ENCODE measurements around the gene VSTM2B.

VSTM2B gene

DNA sequence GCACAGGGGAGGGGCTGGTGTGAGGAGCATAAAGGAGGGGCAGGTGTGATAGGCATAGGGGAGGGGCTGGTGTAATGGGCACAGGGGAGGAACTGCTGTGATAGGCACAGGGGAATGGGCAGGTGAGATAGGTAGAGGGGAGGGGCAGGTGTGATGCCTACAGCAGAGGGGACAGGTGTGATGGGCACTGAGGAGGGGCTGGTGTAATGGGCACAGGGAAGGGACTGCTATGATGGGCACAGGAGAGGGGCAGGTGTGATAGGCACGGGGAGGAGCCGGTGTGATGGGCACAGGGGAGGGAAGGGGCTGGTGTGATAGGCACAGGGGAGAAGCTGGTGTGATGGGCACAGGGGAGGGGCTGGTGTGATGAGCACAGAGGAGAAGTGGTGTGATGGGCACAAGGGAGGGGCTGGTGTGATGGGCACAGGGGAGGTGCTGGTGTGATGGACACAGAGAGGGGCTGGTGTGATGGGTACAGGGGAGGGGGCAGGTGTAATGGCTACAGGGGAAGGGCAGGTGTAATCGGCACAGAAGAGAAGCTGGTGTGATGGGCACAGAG lies 40.8 kb downstream of the VSTM2B start:
- no peak for DNase-seq (ENCODE audit: low read depth)

DNA sequence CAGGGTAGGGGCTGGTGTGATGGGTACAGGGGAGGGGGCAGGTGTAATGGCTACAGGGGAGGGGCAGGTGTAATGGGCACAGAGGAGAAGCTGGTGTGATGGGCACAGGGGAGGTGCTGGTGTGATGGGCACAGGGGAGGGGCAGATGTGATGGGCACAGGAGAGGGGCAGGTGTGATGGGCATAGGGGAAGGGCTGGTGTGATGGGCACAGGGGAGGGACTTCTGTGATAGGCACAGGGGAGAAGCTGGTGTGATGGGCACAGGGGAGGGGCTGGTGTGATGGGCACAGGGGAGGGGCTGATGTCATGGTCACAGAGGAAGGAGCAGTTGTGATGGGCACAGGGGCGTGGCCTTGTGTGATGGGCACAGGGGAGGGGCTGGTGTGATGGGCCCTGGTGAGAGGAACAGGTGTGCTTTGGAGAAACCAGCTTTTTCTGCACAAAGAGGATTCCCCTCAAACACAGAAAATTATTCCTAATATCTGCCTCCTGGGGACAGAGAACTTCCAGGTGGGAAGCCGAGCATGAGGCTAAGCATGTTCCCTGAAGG lies 41.6 kb downstream of the VSTM2B start:
- DNase-seq (ENCODE audit: low read depth), result no peak

DNA sequence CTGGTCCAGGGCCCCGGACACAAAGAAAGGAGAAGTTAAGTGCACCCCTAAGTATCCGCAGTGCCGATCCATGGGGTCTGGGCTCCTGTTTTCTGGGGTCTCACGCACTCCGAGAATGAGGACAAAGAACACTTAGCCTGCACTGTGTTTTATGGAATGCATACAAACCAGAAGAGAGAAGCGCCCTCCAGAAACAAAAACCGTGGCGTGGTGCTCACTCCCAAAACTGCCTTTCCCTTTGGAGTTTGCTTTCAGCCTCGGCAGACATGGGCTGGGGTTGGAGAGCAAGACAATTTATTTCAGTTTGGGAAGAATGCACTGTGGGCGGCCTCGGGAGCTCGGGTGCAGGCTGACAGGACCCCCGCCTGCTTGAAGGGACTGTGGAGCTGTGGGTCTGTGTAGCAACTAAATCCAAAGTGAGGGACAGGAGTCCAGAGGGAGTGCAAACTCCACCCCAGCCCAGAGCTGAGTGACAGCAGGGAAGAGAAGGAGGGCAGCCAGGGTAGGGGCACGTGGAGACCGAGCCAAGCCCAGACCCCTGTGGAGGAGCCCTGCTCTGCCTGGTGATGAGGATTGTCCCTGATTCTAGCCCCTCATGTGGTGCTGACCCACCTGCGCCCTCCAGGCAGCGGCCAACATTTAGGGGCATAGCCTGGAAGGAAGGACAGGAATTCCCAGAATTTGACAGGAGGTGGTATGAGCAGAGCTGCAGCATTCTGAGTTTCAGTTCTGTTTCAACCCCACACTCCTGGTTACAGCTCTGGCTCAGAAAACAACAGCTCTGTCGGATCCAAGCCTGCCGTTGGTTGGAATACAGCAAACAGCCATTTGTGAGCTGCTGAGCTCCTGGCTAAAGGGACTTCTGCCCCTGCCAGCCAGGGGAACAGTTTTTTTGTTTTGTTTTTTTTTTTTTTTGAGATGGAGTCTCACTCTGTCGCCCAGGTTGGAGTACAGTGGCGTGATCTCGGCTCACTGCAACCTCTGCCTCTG lies 42.5 kb downstream of the VSTM2B start:
- DNase-seq (ENCODE audit: low read depth), result no peak

DNA sequence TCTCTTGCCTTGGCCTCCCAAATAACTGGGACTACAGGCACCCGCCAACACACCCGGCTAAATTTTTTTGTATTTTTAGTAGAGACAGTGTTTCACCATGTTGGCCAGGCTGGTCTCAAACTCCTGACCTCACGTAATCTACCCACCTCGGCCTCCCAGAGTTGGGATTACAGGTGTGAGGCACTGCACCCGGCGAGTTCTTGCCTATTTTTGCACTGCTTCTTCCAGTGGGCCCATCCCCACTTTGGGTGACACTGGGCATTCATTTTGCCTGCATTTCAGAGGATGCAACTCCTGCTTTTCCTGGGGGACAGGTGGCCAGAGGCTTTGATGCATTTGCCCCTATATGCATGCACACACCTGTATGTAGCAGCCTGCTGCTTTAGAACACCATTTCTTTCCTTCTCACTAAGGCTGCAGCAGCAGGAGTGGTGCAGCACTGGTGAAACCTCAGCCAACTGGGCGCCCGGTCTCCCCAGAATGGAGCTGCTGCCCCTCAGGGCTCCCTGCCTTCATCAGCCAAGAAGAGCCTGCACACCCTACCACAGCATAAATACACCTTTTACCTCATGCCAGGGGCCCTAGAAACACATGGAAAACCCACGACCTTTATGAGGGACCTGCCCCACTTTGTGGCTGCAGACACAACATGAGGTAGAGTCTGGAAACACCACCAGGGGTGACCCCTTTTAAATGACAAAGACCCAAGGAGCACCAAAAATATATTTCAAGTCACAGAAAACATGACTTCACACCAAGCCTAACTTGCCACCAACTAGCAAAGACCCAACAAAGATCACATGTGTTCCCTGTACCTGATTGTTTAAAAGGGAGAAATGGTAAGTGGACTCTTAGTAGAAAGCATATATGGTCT lies 43.5 kb downstream of the VSTM2B start:
- no peak for DNase-seq (ENCODE audit: low read depth)

DNA sequence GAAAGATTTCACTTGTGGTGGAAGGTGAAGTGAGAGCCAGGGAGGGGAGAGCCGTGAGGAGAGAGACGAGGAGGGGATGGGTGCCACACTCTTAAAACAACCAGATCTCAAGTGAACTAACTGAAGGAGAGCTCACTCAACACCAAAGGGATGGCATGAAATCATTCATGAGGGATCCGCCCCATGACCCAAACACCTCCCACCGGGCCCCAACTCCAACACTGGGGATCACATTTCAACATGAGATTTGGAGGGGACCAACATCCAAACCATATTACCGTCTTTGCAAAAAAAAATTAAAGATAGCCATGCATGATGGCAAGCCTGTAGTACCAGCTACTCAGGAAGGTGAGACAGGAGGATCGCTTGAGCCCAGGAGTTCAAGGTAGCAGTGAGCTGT lies 45.4 kb downstream of the VSTM2B start:
- DNase-seq (ENCODE audit: low read depth), result no peak

DNA sequence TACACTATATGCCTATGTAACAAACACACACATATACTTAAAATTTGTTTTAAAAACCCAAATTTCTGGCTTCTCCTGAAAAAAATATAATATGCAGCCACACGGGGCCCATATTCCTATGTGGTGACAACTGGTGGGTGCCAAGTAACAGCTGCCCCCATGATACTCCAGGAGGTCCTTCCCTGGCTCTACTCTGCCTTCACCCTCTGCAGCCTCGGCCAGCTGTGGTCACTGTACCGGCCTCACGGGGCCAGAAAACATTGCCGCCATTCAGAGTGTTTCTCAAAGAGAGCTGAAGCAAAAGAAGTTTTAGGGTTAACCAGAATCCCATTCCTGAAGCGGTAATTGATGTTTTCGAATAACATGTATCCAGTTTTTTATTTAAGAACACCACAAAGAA lies 47.7 kb downstream of the VSTM2B start:
- no peak for DNase-seq (ENCODE audit: low read depth)

DNA sequence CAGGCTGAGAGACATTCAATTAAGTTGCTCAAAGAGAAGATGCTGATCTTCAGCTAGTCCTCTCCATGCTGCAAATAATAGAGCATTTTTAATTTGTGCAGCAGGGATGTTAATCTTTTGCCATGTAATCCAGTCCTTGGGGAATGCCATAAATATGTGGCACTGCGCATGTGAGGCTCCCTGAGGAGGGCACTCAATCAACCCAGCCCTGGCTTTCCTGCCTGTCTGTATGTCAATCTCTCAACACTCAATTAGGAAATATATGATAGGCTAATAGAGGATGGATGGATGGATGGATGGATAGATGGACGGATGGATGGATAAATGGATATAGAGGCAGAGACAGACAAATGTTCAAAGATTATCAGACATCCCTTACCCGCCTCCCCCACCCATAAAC lies 48.7 kb downstream of the VSTM2B start:
- no peak for DNase-seq (ENCODE audit: low read depth)

DNA sequence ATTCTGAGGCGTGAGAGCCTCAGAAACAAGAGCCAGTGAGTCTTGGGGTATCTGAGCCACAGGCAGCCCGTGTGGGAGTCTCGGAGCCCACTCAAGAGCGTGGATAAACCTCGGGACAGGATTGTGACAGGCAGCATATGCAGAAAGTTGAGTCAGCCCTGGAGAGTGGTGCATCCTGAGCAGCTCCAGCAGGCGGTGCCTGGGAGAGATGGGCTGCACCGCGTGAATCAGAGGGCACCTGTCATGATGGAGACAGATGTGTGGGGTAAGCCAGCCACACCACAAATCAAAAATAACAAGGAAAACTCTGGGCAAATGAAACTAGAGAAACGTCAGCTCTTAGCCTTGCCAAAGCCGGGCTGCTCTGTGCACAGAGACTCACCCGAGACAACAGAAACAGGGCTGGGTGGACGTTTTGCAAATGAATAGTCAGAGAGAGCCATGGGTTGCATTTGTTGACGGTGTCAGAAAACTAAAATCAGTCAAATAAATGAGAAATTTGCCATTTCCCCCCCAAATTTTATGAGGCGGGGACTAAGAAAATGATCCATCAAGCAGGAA lies 50.3 kb downstream of the VSTM2B start:
- no peak for DNase-seq (ENCODE audit: low read depth)

DNA sequence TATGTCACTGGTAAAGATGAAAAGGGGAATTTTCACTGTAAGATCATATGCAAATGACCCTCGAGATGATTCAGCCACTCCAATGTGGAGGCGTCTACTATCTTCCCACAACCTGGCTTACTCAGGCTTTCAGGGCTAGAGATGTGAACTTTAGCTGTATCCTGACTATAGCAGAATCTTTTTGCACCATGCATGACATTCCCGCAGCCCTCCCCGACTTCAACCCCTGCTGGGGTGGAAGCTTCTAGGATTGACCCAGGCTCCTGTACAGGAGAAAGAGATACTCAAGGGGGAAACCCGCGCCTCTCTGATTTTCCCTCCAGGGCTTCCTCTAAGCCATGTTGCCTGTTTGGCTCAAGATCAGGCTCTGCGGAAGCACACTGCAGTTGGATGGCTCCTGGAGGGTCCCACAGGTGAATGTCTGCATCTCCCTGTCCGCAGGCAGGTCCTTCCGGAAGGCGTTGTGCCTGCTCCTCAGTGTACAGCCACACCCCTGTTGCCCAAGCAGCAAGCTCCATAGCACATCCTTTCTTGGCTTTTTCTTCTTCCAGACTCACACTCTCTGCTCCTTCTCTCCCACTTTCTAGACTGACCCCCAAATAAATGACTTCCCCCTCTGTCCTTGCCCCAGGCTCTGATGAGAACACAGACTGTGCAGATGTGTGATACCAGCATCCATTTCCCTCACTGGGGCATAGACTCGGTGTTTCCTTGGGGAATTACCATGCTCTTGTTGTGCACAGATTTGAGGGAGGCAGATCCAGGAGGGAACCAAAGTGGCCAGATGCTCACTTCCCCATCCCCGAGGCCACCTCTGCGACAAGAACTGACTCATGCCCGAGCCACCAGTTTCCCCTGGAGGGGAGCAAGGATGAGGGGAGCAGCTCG lies 51.2 kb downstream of the VSTM2B start:
- no peak for DNase-seq (ENCODE audit: low read depth)

DNA sequence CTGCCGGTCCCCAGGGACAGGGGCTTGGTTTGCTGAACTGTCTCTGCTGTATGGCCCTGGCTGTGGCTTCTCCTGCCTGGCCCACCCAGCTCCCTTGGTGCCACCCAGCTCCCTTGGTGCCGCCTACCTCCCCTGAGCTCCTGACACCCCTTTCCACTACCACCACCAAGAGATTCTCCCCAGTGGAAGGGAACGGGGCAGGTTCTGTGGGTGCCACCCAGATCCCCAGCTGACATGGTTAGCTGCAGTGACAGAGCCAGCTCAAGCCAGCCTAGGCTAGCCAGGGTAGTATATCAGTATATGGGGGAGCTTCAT lies 51.8 kb downstream of the VSTM2B start:
- DNase-seq (ENCODE audit: low read depth), result no peak

DNA sequence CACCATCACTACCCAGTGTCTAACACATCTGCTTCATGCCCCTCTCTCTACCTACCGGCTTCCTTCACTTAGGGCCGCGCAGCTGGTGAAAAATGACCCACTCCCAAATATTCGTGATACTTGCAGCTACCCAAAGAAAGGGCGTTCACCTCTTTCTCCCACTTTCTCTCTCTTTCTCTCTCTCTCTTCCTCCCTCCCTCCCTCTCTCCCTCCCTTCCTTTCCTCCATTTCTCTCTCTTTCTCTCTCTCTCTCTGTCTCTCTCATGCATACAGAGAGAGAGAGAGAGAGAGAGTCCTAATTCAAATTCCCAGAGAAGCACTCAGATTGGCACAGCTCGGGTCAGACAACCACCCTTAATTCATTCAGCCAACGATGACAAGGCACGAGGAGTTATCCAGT lies 52.6 kb downstream of the VSTM2B start:
- no peak for DNase-seq (ENCODE audit: low read depth)

DNA sequence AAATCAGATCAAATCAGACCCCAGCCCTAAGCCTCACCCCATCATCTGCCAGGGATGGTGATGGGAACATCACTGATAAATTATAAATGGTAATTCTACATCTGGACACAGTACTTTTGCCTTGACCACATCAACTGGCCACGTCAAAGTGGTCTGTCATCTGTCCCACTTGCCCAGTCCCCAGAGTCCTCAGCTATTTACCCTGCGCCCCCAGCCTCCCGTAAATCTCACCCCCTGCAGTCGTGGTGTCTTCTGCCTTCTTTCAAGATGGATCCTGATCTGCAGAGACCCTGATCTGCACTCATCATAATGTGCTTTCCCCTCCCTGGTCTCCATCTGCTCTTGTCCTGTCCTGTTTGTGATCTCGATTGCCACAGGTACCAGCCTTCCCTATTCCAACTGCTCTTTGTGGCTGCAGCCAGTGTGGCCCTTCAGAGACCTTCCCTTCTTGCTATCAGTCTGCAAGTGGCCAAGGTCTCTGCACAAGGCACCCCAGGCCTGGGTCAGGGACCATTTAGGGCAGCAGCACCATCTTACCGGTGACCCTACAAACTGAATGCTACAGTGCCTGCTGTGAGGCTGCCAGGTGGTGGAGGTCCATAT lies 53.6 kb downstream of the VSTM2B start:
- DNase-seq (ENCODE audit: low read depth), result no peak

DNA sequence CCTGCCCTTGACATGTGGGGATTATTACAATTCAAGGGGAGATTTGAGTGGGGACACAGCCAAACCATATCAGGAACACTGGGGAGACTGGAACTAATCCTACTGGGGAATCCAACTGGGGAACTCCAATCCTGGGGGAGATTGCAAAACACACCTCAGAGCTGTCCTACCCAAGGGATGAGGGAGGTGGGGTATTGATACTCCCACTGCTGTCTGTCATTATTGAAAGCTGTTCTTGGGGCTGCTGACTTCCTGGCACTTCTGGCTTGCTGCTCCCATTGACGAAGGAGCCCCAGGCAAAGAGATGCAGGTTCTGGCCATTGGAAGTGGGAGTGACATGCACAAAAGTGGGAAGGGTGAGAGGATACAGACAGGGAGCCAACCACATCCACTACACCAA lies 55.6 kb downstream of the VSTM2B start:
- DNase-seq (ENCODE audit: low read depth), result no peak

DNA sequence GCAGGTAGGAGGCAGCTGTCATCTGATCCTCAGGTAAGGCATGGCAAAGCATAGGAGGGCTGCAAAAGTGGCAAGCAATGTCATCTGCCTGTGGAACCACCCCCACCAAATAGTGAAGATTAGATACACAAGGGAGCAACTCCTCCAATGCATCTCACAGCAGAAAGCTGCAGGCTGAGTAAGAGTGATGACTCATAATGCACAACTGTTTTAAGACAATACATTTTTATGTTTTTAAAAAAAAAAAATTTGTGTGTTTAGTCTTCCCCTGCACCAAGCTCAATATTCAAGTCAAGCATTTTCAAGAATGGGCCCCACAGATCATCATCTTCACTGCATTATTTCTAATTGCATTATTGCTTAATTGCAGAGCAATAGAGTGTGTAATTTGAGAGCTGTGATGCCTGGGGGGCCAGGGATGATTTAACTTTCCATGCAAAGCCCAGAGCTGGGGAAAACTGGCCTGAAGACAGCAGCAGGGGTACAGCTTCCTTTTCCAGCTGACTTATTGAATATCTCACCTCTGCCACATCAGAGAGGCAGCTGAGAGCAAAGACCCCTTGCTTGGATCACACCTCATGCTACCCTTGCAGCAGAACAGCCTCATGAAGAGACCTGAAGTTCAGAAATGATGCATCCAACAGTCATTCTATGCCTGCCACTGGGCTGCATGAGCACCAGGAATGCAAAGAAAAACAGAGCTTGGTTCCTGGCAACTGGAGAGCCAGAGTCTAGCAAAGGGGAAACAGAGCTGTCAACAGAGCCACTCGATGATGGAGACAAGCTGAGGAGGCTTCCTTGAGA lies 57.6 kb downstream of the VSTM2B start:
- no peak for DNase-seq (ENCODE audit: low read depth)

DNA sequence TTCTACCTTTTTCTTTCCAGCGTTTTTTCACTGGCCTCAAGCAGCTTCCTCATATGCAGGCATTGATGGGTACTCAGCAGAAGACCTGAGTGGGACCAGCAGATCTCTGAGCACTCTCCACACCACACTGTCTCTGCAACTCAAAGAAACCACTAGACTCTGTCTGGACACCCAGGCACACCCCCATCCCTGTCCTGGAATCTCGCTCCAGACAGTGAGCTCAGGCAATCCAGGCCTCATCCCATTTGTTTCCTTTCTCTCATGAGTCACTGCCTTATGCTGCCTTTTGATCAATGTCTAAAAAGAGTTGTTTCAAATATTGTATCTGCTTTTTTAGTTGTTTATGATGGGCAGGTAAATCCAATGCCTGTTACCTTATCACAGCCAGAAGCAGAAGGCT lies 60.6 kb downstream of the VSTM2B start:
- DNase-seq (ENCODE audit: low read depth), result no peak

DNA sequence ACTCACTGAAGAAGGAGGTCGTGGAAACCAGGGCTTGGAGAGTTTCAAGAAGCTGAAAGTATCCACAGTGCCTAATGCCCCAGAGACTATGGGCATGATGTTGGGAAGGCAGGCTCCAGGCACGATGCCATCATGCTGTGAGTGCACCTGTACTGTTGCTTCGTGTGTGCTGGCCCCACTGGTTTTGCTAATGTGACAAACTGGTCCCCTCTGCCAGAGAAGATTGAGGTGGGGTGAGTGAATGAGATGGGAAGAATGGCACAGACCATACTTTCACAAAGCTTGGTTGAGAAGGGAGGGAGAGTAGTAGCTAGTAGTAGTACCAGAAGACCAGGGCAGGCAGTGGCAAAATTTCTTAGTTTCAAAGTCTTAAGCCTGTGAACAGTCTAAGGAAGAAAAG lies 61.3 kb downstream of the VSTM2B start:
- DNase-seq (ENCODE audit: low read depth), result no peak

DNA sequence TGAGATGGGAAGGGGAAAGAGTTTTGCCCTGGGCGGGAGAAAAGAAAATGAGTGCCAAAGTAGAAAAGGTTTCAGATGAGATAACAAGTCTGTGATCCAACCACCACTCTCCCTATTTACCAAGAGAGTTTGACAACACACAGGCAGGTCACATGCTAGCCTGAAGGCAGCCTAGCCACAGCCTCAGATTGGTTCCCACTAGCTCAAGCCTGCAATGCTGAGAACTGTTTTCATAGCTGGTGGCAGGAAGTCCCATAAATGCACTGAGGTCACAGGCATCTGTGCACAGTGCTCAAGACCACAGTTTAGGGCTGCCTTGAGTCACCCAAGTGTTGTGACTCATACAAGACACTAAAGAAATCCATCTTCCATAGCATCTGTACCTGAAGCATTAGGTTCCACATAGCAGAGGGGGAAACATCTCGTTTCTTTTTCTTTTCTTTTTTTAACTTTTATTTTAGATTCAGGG lies 61.8 kb downstream of the VSTM2B start:
- DNase-seq (ENCODE audit: low read depth), result peak; percentile 48

DNA sequence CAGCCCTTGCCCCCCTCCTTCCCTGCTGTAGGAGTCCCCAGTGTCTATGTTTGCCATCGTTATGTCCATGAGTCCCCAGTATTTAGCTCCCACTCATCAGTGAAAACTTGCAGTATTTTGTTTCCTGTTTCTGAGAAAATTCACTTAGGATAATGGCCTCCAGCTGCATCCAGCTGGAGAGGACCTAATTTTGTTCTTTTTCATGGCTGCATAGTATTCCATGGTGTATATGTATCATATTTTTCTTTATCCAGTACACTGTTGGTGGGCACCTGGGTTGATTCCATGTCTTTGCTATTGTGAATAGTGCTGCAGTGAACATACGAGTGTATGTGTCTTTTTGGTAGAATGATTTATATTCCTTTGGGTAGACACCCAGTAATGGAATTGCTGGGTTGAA lies 62.3 kb downstream of the VSTM2B start:
- DNase-seq (ENCODE audit: low read depth), result no peak

DNA sequence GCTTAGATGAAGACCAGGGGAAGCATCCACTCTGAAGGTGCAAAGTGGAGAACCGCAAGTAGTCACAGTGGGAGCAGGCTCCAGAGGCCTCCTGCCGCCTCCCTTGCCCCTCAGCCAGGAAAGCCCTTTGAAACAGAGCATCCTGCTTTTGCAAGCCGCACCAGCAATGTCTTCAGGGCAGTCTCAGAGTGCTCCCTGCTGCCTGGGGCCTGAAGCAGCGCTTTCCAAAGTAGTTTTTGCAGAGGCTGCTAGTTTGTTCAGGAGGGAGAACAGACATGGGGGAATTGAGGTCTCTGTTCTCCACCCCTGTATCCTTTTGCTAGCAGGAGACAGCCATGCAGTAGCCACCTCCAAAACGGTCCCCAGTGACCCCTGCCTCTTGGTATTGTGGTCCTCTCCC lies 64.5 kb downstream of the VSTM2B start:
- no peak for DNase-seq (ENCODE audit: low read depth)

DNA sequence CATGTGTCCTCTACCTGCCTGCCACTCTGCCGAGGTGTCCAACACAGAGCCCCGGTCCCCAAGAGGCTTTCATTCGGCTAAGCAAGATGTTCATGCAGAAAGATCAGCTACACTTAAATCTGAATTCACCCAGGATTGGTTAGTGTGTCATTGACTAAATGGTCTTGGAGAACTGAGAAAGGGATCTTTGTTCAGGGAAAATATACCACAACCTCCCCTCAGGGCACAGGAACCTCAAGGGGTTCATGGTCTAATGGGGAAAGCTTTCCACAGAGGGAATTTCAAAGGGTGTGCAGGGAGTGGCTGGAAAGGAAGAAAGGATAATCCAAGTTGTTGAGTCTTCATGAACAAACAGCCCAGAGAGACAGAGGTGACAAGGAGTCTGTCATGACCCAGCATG lies 65.9 kb downstream of the VSTM2B start:
- DNase-seq (ENCODE audit: low read depth), result no peak

All from activated gamma-delta T cell treated with anti-CD3 and anti-CD28 coated beads, Interleukin-2, amount 50 U/mL, for 16 hours (primary cell).